GM10266 (cell line): ENCODE measurements around the gene MSRB1.

Experiments
- DNase-seq: peaks from one replicate; pipeline ENCODE4 v3.0.0; 2012; ENCODE audit errors: extremely low spot score
- TF ChIP-seq, protein P1 (sequence below): IDR thresholded peaks from 2 replicates; pipeline ENCODE4 v1.5.1; 2012; ENCODE audit warnings: mild to moderate bottlenecking, low read depth; ENCODE audit not compliant: control insufficient read depth, insufficient read depth; ENCODE audit errors: missing control alignments

MSRB1 gene

DNA sequence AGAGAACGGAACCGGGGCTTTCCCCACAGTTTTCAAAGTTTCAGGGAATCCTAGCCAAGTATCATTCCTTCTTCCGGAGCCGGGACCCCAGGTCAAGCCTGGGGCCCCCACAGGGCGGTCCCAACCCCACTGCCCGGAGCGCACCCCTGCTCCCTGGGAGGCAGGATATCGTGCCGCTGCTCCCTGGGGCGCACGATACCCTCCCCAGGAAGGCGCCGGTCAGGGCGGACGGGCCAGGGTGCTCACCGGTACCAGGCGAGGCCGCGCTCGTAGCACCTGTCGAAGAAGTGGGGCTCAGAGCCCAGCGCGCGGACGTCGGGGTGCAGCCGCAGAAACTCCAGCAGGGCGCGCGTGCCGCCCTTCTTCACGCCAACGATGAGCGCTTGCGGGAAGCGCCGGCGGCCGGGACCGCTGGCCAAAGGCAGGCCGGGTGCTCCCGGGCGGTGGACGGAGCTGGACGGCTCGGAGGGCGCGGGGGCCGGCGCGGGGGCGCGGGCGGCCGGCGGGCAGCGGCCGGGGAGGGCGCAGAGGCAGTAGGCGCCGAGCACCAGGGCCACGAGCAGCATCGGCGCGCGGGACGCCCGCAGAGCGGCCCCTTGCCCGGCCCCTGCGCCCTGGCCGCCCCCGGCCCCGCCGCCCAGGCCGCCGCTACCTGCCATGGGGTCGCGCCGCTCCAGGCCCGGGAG is 25.2 kb downstream of the MSRB1 start:
- no peak for DNase-seq
- TF ChIP-seq, protein P1, sequence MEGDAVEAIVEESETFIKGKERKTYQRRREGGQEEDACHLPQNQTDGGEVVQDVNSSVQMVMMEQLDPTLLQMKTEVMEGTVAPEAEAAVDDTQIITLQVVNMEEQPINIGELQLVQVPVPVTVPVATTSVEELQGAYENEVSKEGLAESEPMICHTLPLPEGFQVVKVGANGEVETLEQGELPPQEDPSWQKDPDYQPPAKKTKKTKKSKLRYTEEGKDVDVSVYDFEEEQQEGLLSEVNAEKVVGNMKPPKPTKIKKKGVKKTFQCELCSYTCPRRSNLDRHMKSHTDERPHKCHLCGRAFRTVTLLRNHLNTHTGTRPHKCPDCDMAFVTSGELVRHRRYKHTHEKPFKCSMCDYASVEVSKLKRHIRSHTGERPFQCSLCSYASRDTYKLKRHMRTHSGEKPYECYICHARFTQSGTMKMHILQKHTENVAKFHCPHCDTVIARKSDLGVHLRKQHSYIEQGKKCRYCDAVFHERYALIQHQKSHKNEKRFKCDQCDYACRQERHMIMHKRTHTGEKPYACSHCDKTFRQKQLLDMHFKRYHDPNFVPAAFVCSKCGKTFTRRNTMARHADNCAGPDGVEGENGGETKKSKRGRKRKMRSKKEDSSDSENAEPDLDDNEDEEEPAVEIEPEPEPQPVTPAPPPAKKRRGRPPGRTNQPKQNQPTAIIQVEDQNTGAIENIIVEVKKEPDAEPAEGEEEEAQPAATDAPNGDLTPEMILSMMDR, result no peak

DNA sequence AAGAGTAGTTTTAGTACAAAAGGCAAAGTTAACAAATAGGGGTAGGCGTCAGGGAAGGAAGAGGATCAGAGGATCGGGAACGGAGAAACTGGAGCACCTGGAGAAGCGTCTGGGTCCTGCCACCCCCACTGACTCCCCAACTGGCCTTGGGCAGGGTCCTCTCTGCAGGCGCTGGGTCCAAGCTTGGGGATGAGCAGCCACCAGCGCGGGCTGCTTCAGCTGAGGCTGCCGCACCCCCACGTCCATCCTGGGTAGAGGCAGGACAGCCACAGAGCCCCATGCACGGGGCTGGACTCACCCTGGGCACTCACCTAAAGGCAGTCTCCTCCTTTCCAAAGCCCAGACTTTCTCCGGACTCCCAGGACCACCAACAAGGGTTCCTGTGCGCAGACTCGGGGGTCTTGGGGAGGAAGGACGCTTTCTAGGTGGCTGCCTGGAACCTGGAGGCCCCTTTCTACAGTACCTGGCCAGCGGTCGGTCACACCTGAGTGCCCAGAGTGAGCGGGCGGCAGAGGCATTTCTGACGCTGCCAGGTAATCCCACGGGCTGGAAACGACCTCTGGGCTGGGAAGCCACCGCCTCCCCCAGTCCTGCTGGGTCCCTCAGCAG is 25.8 kb downstream of the MSRB1 start:
- DNase-seq, result no peak
- TF ChIP-seq, protein P1, result no peak

DNA sequence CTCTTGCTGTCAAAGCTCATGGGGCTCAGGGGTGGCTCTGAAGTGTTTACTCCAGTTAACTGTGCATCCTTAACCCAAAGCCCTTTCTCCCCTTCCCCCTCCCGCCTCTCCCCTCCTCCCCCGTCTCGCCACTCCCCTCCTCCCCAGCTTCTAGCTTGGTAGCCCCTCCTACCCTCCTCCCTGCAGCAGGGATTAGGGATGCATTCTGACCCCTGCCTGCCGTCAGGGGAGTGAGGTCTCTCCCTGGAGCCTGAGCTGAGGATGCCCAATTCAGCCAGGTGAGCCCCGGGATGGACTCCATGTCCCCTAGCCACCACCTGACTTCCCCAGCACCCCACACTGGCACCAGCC is 26.4 kb downstream of the MSRB1 start:
- DNase-seq, result no peak
- TF ChIP-seq, protein P1, result no peak

DNA sequence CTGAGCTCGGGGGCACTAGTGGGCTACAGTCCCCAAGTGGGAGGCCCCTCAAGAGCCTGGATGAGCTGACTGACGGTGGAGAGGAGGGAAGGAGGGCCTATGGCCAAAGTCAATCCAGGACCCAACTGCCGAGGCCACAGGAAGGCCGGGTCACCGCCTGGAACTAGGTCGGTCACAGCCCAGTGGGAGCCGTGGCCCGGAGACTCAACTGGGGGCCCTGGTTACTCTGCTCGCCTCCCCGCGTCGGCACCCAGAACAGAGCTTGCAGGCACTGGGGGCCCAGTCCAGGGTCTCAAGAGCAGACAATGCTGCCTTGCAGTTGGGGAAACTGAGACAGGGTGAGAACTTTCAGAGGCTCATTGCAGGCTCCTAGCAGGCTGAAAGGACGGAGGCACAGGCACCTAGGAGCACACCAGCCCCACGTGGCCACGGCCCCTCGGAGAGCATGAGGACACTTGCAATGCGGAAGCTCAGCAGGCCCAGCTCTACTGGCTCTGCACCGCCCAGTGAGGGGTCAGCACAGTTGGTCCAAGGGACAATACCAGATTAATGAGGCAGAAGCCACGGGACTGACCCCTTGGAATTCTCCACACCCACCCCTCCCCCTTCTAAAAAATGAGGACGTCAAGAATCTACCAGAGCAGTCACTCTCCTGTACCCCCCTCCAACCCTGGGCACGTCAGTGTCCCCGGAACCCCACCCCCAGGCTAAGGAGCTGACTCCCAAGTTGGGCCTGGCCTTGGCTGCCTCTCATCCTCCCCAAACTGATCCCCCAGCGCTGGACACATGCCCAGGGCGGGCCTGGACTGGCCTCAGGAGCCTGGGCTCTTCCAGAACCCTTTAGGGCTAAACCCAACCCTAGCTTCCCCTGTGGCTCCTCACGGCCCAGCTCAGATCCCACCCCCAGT is 27.0 kb downstream of the MSRB1 start:
- DNase-seq, result no peak
- TF ChIP-seq, protein P1, result no peak

DNA sequence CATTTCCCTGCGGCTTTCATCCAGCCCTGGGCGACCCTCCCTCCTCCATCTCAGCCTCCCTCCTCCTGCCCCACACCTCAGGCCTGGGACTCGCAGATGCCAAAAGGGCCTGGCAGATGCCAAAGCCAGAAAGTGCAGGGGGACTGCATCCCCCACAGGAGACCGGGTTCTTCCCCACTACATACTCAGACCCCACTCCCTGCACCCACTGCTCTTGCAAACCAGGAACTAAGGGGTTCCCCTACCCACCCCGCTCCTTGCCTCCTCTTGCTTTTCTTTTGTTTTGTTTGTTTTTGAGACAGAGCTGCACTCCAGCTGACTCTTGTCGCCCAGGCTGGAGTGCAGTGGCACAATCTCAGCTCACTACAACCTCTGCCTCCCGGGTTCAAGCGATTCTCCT is 28.0 kb downstream of the MSRB1 start:
- TF ChIP-seq, protein P1, result no peak
- no peak for DNase-seq

DNA sequence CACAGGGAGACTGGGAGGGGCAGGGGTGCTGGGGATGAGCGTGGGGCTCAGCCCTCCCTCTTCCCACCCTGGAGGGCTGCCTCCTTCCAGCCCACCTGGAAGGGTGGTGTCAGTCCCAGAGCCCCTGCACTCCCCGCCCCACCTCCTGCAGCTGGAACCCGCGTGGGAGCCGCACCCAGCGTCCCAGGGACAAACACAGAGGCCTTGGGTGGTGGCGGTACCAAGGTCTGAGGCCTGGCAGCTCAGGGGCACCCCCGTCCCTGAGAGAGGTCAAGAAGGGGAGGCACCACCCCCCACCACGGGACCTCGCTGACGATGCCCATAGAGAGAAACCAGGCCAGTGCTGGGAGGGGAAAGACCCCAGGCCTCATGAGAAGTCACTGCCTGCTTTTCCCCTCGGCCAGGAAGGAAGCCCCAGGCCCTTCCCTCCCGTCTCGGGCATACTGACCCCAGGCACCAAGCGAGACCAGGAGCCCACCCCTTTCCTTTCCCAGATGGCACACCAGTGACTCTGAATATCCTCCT is 28.9 kb downstream of the MSRB1 start:
- TF ChIP-seq, protein P1, result no peak
- DNase-seq, result no peak
